ENCODE data around the gene SMYD2.

Gene SMYD2

GRCh38 chr1:214277704-214278635 lies 3.0 kb upstream of the SMYD2 start:
- H3K27ac ChIP-seq: no peak overlapping the region

GRCh38 chr1:214280386-214281020 lies 456 bp upstream of the SMYD2 start:
- Histone ChIP-seq H3K27ac (peak overlapping the region; percentile 57), H3K9me3 (ENCODE audit: control insufficient read depth, low read length) (no peaks in the 10 kb centered on the region), H3K36me3 (ENCODE audit: control insufficient read depth, insufficient read depth, low read length) (no peaks in the 10 kb centered on the region), H3K79me2 (no peaks in the 10 kb centered on the region), H3K4me2 (ENCODE audit: low read length) (peak overlapping the region; percentile 82), H3K4me1 (no peaks in the 10 kb centered on the region), H3K9ac (no peak overlapping the region), H3K27me3 (ENCODE audit: control insufficient read depth, insufficient read depth, low read length) (no peaks in the 10 kb centered on the region), H3K4me3 (ENCODE audit: low read depth, low read length) (peak overlapping the region; percentile 66), H2AFZ (peak overlapping the region; percentile 91)
- TF ChIP-seq CTCF (IDR thresholded peaks at IDR 0.05): no peak

More at GRCh38 chr1:214277704-214278635, 3.0 kb upstream of the SMYD2 start:
- H3K27me3 ChIP-seq (ENCODE audit: control insufficient read depth, insufficient read depth, low read length): no peaks in the 10 kb centered on the region
- H3K9me3 ChIP-seq (ENCODE audit: control insufficient read depth, low read length): no peaks in the 10 kb centered on the region
- no peak overlapping the region for H3K9ac ChIP-seq
- TF ChIP-seq CTCF (IDR thresholded peaks at IDR 0.05): no peak
- no peaks in the 10 kb centered on the region for H3K79me2 ChIP-seq
- no peaks in the 10 kb centered on the region for H3K36me3 ChIP-seq (ENCODE audit: control insufficient read depth, insufficient read depth, low read length)
- H3K4me1 ChIP-seq: no peaks in the 10 kb centered on the region
- H3K4me3 ChIP-seq (ENCODE audit: low read depth, low read length): no peak overlapping the region
- H2AFZ ChIP-seq: no peak overlapping the region
- no peak overlapping the region for H3K4me2 ChIP-seq (ENCODE audit: low read length)

- Histone ChIP-seq H3K36me3 (ENCODE audit: control insufficient read depth, insufficient read depth, low read length) (no peaks in the 10 kb centered on the region), H3K9ac (no peak overlapping the region), H3K4me3 (ENCODE audit: low read depth, low read length) (peak overlapping the region; percentile 65), H3K4me2 (ENCODE audit: low read length) (peak overlapping the region; percentile 71), H3K79me2 (no peaks in the 10 kb centered on the region), H2AFZ (peak overlapping the region; percentile 79), H3K27ac (no peak overlapping the region), H3K27me3 (ENCODE audit: control insufficient read depth, insufficient read depth, low read length) (no peaks in the 10 kb centered on the region), H3K4me1 (no peaks in the 10 kb centered on the region), H3K9me3 (ENCODE audit: control insufficient read depth, low read length) (no peaks in the 10 kb centered on the region)
- TF ChIP-seq CTCF (IDR thresholded peaks at IDR 0.05): no peak
These were observed 1.0 kb downstream of the SMYD2 start for GRCh38 chr1:214281720-214282629.

- Histone ChIP-seq H3K4me2 (ENCODE audit: low read length) (no peak overlapping the region), H3K4me1 (no peaks in the 10 kb centered on the region), H3K4me3 (ENCODE audit: low read depth, low read length) (no peak overlapping the region), H3K9me3 (ENCODE audit: control insufficient read depth, low read length) (no peaks in the 10 kb centered on the region), H3K9ac (no peak overlapping the region), H3K79me2 (no peaks in the 10 kb centered on the region), H3K27ac (no peak overlapping the region), H3K27me3 (ENCODE audit: control insufficient read depth, insufficient read depth, low read length) (no peaks in the 10 kb centered on the region), H3K36me3 (ENCODE audit: control insufficient read depth, insufficient read depth, low read length) (no peaks in the 10 kb centered on the region), H2AFZ (no peak overlapping the region)
- TF ChIP-seq CTCF (IDR thresholded peaks at IDR 0.05): no peak
These were observed 1.8 kb downstream of the SMYD2 start for GRCh38 chr1:214282630-214283242.
